Spleen (tissue), 7 donors: ENCODE data around the gene MECR.

Source experiments
- CTCF ChIP-seq, 11 experiments: fragments of 200-600 bp in 7 of 11; fragments of 450-650 bp in 4 of 11; sonication (generic) in 4 of 11; IDR thresholded peaks in 8 of 11; conservative IDR thresholded peaks in 3 of 11; 1 replicate in 7 of 11; 2 replicates in 4 of 11; pipeline versions ENCODE4 v1.4.0 to v1.8.0; 2016 to 2021; ENCODE audit warnings: antibody characterized with exemption in 11 of 11, inconsistent platforms in 4 of 11, mild to moderate bottlenecking in 1 of 11
- POLR2A ChIP-seq, 3 donors: fragments of 450-650 bp; IDR thresholded peaks; one replicate each; pipeline ENCODE4 v1.5.1; 2017; ENCODE audit warnings: antibody characterized with exemption in 3 of 3, mild to moderate bottlenecking in 1 of 3
- donor health status: DM: no; HTN: no; CAD: no; lungs with moderate emphysema.
- donor health status: DM: no; HTN: no; CAD: no.
- donor health status: DM: no; HTN: no; CAD: no.

GRCh38 chr1:29240400-29240837 lies 9.7 kb upstream of the MECR start:
- TF ChIP-seq POLR2A (IDR thresholded peaks at IDR 0.05) (no peak), CTCF (IDR thresholded peaks at IDR 0.05 in 8 of 11, conservative IDR thresholded peaks at IDR 0.05 in 3 of 11) (no peak)
